CD4-positive, alpha-beta T cell treated with Interleukin-17A for 1 hour (primary cell): ENCODE measurements around the gene VAMP1.
"Not testable (repeated sequence)": the region's sequence is repeated elsewhere in the genome, so short reads cannot be mapped to it uniquely, and the experiment has no call there.

ENCODE experiments used
- DNase-seq: peaks from one replicate; pipeline ENCODE4 v3.0.0-alpha.2; 2020

Gene VAMP1

DNA sequence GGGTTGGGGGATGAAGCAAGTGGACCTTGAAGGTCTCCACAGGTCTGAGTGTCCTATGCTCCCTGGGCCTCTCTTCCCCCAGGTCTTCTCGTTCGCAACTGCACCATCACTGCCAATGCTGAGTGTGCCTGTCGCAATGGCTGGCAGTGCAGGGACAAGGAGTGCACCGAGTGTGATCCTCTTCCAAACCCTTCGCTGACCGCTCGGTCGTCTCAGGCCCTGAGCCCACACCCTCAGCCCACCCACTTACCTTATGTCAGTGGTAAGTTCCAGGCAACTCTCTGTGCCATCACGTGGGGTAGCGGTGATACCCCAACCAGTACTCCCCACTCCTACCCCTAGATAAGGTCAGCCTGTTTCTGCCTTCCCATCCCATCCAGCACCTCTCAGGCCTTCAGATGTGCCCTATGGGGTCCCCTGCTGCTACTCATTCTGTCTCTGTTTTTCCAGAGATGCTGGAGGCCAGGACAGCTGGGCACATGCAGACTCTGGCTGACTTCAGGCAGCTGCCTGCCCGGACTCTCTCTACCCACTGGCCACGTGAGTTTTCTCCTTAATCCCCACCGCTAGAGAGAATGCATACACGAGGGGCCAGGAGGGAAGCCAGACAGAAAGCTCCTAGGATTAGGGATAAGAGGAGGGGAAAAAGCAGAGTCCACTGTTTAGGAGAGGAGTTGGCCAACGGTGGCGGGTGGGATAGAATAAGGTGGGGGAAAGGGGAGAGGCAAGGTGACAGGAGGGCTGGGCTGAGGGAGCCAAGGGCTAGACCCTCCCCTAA is 20.2 kb downstream of the VAMP1 start:
- no peak for DNase-seq

DNA sequence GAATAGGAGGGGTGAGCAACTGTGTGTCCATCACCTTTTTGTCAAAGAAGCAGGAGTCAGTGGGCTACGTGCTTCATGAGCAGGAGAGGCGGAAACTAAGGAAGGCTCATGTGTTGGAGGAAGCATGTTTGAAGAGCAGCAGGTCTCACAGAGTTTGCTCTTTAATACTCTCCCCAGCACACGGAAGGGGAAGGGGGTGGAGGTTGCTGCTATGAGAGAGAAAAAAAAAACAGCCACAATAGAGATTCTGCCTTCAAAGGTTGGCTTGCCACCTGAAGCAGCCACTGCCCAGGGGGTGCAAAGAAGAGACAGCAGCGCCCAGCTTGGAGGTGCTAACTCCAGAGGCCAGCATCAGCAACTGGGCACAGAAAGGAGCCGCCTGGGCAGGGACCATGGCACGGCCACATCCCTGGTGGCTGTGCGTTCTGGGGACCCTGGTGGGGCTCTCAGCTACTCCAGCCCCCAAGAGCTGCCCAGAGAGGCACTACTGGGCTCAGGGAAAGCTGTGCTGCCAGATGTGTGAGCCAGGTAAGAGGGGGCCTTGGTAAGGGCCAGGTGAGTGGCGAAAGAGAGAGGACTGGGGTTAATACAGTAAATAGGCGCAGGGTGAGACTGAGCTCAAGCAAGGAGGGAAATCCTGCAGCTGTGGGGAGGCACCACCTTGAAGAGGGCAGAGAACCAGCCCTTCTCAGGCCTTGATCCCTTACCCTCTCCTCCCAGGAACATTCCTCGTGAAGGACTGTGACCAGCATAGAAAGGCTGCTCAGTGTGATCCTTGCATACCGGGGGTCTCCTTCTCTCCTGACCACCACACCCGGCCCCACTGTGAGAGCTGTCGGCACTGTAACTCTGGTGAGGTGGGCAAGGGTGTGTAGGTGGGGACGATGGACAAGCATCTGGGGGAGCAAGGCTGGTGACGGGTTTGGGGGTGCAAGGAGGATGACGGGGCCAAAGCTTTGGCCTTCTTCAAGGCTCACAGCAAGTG is 25.5 kb downstream of the VAMP1 start, which contains the start of gene CD27:
Gene CD27, plus strand, starts transcription at position 252 of the 985 bp plus-strand sequence. Its CDS starts 141 bp downstream, at position 393.
- peak; percentile 51 for DNase-seq

DNA sequence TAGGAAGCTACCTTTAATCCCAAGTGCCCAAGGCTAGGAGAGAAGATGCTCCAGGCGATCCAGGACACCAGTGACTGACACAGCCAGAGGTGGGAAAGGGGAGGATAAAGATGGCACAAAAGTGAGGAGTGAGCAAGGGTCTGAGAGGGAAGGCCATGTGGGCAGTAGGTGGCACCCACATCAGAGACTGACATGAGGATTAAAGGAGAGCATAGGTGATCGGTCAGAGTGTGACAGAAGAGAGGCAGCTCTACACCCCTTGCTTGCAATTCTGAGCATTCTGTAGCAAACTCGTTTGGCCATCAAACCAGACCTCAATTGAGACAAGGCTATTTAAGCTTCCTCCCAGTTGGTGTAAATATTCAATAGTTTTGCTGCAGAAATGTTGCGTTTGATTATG is 26.4 kb downstream of the VAMP1 start:
- no peak for DNase-seq

DNA sequence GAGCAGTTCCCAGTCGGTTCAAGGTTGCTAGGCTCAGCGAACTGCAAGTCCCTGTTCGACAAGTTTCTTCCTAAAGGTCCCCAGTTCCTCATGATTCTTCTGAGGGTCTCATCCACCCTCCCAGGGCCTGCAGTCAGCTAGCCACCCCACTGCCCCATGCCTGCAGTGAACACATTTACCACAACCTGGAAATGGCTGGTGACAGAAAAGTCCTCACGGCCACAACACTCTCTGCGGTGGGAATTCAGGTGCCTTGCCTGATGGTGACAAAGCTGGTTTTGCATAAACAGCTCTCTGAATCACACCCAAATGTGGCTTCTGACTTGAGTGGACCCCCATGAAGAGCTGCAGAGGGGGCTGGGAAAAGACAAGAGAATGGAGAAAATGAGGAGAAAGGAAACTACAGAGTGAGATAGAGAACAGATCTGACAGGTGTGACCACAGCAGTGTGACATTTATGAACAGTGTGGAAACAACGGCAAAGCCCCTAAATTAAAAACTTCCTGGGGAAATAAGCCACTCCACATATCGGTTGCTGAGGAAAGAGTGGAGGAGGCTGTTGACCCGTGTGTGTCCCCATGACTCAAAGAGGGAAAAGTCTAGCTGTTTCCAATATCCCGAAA is 27.0 kb downstream of the VAMP1 start:
- no peak for DNase-seq

DNA sequence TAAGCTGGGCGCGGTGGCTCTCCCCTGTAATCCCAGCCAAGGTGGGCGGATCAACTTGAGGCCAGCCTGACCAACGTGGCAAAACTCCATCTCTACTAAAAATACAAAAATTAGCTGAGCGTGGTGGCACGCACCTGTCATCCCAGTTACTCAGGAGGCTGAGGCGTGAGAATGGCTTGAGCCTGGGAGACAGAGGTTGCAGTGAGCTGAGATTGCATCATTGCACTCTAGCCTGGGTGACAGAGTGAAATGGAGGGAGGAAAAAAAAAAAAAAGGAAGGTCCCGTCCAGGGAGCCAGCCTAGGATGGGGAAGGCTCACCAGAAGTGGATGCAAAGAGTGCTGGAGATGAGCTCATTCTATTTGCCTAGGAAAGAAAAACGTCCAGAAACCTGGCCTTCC is 27.6 kb downstream of the VAMP1 start:
- DNase-seq, result no peak

DNA sequence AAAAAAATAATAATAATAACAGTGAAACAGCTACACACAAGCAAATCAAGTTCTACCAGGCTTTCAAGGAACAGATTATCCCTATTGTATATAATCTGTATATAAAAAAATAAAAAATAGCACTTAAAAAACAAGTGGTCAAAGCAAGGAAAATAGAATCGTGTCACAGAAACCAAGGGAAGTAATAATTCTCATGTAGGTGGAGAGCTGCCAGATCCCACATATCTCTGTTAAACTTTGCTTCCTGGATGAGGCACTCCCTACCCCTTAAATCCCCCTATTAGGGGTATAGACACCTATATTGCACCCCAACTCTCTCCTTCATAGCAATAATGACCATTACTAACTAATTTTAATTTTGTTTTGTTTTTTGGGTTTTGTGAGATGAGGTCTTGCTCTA is 30.1 kb downstream of the VAMP1 start:
- no peak for DNase-seq

DNA sequence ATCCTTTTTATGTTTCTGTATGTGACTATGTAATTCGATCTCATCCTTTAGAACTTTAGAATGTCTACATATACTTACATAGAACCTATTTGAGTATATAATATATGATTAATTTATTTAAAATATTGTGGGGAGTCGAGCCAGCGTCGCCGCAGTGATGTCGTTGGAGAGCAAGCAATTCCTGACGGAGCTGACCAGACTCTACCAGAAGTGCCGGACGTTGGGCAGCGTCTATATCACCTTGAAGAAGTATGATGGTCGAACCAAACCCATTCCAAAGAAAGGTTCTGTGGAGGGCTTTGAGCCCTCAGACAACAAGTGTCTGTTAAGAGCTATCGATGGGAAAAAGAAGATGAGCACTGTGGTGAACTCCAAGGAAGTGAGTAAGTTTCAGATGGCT is 32.1 kb downstream of the VAMP1 start:
- DNase-seq, result no peak

DNA sequence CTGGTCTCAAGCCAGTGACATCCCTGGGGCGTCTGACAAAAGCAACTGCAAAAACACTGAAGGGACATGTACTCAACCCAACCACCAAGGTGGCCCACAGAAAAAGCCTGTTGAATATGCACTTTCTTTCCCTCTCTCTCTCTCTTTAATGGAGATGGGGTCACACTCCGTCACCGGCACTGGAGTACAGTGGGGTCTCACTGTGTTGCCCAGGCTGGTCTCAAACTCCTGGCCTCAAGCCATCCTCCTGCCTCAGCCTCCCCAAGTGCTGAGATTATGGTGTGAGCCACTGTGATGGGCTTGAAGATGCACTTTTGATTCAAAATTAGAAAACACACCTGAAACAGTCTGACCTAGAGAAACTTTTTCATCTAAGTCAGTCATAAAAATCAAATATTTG is 32.9 kb downstream of the VAMP1 start:
- DNase-seq, result no peak

DNA sequence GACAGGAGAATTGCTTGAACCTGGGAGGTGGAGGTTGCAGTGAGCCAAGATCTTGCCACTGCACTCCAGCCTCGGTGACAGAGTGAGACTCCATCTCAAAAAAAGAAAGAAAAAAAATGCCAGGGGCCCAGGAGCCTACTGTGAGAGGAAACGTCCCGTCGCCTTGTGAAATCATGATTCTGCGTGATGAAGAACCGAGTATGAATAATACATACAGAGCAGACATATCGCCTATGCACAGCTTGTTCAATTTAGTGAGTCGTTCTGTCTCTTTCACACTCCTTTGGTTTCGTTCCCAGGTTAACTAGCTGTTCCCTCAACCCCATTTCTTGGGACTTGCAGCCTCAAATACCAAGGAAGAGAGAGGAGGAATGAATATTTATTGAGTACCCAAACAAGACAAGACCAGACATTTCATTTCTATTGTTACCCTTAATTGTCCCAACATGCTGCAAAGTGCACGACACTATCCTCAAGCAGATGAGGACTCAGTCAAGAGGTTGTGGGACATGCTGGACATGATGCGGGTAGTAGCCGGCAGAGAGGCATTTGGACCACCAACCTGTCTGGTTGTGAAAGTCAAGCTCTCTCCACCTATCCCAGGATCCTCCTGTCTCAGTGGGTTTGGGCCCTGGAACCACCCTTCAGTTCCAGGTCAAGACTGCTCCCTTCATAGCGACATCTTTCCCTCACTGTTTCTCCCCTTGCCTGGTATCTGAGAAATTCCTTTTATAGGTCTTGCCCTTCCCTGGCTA is 34.3 kb downstream of the VAMP1 start:
- DNase-seq, result no peak

DNA sequence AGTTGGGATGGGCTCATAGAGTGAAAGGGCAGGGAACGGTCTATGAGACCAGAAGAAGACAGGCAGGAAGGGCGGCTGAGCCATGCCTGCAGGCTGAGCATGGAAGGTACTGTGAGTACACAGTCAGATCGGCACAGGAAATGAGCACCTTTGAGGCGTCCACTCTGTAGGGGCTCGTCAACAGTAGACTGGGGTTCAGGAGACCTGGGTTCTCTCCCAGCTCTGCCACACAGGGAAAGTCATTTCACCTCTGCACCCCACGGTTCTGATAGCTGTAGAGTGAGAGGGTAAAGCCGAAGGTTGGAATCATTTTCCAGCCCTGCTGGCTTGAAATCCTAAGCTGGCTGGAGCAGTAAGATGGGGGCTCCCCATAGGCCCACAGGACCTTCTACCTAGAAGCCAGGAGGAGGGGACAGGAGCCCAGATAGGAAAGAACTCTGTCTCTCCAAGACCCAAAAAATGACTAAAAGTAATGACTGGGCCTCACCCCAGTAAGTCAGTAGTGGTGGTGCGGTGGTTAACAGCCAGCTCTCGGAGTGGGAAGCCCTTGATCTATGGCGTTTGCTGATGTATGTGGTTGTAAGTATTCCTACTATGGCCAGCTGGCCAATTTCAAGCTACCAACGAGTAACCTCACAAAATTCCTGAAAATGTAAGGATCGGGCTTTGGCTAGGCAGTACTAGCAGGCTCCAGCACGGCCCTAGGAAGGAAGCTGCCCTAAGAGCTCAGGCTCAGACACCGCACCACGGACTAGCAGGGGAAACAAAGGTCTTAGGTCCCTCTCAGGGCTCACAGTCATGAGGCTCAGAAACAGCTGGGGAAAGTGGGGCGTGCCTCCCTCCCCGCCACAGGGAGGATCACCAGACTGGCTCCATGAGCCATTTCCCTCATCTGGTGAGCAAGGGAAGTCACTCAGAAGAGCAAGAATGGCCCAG is 36.0 kb downstream of the VAMP1 start:
- DNase-seq, result peak; percentile 47

DNA sequence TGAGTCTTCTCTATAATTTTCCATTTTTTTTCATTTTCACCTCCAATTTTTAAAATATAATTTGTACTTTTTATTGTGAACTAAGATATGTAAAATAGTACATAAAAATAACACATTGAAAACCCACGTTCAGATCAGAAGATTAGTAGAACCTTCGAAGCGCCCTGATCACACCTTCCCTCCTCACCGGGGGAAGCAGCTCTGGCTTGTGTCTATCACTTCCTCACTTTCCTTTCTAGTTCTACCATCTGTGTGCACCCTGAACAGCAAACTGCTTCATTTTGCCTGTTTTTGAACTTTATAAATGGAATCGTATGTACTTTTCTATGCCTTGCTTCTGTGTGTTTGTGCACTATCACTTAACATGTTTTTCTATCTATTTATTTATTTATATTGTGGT is 37.5 kb downstream of the VAMP1 start:
- DNase-seq, result peak; percentile 36

DNA sequence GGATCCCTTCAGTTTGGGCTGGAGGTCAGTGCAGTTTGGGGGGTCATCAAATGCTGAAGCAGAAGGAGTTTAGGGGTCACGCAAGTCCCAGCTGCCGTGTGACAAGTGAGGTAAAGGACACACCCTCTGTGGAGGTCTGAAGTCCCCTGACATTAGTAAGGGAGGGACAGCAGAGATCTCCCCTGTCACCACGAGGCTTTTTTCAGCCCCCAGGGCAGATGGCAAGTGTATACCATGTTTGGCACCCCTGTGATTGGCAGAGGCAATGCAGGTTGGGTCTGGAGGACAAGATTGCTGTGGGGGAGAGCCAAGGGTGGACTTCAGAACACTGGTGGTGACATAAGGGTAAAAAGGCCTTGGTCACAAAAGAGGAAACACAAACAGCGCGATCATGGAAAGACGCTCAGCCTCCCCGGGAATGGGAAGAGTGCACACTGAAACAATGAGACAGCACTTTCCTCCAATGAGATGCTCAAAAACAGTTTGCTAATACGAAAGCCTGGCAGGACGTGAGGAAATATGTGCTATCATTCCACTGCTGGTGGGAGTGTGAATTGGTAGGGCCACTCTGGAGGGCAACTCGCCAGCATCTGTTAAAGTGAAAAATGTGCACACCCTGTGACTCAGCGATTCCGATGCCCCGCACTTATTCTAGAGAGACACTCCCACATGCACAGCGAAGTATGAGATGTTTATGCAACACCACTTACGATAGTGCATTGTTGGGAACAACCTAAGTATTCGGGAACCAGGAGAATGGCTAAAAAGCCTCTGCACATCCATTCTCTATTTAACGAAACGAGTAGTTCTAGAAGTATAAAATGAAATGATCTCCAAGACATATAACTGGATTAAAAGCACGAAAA is 40.1 kb downstream of the VAMP1 start:
- no peak for DNase-seq

DNA sequence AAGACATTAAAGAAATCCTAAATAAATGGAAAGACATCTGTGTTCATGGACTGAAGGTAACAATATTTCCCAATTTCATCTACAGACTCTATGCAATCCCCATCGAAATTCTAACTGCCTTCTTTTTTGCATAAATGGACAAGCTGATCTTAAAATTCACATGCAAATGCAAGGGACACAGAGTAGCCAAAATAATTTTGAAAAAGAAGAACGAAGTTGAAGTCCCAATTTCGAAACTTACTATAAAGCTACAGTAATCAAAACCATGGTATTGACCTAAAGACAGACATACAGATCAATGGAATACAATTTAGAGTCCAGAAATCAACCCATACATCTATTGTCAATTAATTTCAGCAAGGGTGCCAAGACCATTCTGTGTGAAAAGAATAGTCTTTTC is 42.2 kb downstream of the VAMP1 start:
- DNase-seq, result no peak

DNA sequence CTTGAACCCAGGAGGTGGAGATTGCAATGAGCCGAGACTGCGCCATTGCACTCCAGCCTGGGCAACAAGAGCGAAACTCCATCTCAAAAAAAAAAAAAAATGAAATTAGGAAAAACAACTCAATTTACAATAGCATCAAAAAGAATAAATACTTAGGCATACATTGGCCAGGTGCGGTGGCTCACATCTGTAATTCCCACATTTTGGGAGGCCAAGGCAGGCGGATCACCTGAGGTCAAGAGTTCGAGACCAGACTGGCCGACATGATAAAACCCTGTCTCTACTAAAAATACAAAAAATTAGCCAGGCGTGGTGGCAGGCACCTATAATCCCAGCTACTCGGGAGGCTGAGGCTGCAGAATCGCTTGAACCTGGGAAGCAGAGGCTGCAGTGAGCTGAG is 42.7 kb downstream of the VAMP1 start:
- not testable (repeated sequence) for DNase-seq

DNA sequence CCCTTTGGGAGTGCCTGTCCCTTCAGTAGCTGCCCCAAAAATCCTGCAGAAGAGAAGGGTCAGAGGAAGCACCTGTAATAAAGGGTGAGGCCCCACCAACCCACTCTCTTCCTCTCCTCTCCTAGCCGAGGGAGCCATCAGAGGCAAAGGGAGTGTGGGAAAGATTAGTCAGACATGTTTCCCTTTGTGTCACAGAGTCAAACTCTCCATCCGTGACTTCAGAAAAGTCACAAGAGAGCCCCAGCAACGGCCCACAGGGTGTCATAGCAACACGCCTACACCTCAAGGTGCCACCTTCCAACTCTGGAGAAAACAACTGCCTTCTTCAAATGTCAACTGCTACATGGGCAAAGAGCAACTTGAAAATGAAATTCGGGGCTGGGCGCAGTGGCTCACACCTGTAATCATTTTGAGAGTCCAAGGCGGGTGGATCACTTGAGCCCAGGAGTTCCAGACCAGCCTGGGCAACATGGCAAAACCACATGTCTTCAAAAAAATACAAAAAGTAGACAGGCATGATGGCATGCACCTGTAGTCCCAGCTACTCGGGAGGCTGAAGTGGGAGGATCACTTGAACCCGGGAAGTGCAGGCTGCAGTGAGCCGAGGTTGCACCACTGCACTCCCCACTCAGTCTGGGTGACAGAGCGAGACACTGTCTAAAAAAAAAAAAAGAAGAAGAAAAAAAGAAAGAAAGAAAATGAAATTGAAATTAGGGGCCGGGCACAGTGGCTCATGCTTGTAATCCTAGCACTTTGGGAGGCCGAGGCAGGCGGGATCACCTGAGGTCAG is 43.4 kb downstream of the VAMP1 start:
- DNase-seq, result peak; percentile 84

DNA sequence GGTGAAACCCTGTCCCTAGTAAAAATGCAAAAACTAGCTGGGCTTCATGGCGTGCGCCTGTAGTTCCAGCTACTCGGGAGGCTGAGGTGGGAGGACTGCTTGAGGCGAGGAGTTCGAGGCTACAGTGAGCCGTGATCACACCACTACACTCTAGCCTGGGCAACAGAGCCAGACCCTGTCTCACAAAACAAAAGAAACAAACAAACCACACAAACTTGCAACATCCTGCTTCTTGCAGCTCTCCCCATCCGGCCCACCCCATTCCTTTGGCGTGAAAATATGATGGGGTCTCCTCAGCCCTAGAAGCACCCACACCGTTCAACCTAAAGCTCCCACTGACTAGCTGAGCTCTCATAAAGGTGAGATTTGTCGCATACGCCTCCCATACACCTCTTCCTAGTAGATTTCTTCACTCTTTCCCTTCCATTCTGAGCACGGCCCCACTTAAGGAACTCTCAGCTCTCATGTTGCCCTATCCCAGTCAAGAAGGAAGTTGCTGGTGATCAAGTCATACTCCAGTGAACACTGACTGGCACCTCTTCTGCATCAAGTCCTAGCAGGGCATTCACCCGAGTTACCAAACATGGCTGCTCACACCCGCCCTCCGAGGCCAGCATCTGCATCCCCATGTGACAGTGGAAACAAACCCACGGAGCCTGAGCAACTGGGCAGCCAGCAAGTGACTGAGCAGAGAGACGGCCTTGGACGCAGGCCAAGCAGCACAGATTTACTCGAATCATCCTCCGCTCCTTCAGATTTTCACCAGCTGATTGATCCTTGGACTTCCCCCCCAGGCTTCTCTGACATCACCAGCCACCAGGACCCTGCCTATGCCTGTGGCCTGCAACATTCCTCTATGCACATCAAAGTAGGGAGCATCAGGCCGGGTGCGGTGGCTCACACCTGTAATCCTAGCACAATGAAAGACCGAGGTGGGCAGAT is 44.6 kb downstream of the VAMP1 start:
- DNase-seq, result no peak

DNA sequence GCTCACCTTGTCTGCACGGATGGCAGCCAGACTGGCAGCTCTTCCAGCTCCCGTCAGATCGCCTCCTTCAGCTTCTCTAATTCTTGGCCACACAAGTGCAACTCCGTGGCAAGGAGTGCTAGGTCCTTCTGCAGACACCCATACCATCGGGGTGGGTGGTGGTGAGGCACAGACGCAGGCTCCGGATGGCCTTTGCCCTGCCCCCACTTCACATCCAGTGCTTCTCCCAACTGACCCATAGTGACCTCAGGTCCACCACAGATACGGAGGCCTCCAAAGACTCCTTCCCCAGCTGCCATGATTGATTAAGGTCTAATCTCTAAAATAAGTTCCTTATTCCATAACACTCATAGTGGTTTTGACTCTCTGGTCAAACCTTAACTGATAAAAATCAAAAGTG is 45.6 kb downstream of the VAMP1 start:
- DNase-seq, result no peak

DNA sequence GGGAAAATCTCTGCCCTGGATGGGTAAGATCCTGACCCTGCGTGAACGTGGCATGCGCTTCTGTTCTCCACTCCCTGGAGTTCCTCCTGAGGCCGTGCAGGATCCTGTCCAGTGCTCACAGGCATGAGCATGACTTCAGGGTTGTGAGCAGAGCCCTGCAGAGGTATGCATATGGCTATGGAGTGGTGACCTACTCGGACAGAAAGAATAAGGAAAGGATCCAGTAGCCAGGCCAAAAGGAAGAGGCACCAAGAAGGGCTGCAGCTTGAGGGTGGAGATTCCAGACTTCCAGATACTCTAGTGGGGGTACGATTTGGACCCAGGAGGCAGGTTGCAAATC is 46.5 kb downstream of the VAMP1 start:
- DNase-seq, result no peak
